Right lobe of liver (tissue), 4 donors: ENCODE results near the gene GIMAP1.

ENCODE experiments used
- POLR2A ChIP-seq: fragments of 450-650 bp; IDR thresholded peaks from one replicate; pipeline ENCODE4 v1.6.1; 2017; ENCODE audit warnings: antibody characterized with exemption, mild to moderate bottlenecking
- TF ChIP-seq, protein P1 (sequence below), 4 donors: fragments of 200-600 bp in 3 of 4; fragments of 450-650 bp in 1 of 4; IDR thresholded peaks; one replicate each; pipeline versions ENCODE4 v1.5.1 to v1.8.0; 2016 to 2022; ENCODE audit warnings: antibody characterized with exemption in 4 of 4, mild to moderate bottlenecking in 2 of 4
- donor health status: DM: no; HTN: no; CAD: no.
- donor health status: DM: no; HTN: no; CAD: no.
- donor health status: DM: no; HTN: yes; CAD: no.

GRCh38 chr7:150727381-150727780 lies 11.0 kb downstream of the GIMAP1 start:
- TF ChIP-seq, protein P1, sequence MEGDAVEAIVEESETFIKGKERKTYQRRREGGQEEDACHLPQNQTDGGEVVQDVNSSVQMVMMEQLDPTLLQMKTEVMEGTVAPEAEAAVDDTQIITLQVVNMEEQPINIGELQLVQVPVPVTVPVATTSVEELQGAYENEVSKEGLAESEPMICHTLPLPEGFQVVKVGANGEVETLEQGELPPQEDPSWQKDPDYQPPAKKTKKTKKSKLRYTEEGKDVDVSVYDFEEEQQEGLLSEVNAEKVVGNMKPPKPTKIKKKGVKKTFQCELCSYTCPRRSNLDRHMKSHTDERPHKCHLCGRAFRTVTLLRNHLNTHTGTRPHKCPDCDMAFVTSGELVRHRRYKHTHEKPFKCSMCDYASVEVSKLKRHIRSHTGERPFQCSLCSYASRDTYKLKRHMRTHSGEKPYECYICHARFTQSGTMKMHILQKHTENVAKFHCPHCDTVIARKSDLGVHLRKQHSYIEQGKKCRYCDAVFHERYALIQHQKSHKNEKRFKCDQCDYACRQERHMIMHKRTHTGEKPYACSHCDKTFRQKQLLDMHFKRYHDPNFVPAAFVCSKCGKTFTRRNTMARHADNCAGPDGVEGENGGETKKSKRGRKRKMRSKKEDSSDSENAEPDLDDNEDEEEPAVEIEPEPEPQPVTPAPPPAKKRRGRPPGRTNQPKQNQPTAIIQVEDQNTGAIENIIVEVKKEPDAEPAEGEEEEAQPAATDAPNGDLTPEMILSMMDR (IDR thresholded peaks at IDR 0.05) = no peak
- TF ChIP-seq POLR2A = no peak
